ENCODE results near the gene ASIC4. TPM values are rescaled to one million over a fixed set of nuclear protein-coding genes. Genes with fewer than 3 reads are reported as not detected.

The ASIC4 gene
- total RNA-seq, 1 donor from 2014 or later = 0.55 TPM

DNA sequence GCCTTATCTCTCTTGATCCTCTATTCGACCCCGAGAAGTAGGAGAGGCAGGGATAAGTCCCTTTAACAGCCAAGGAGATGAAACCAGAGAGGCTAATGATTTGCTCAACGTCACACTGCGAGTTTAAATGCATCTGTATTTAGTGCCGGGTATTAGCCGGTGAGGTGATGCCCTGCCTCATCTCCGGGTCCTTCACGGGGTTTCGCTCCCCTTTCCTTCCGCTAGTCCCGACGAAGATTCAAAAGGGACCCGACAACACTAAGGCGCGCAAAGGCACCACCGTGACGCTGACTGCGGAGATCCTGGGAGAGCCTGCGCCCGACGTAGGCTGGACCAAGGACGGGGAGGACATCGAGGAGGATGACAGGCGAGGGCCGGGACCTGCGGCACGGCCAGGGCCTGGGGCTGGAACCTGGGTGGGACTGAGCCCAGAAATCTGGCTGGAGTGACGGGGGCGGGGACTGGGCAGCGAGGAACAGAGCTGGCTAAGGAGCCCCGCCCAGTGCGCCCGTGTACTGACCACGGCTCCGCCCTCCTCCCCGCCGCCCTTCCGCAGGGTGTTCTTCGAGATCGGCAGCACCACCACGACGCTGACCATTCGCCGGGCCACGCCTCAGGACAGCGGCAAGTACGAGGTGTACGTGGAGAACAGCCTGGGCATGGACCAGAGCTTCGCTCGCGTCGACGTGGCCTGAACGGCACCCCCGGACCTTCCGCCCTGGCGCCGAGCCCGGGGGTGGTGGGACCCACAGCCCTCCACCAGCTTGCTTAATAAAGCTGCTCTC, 16.6 kb upstream of the ASIC4 start:
- Histone ChIP-seq H3K27ac (peak overlapping the region; percentile 89), H3K36me3 (no peaks in the 10 kb centered on the region), H3K27me3 (peaks cover 46% of the 10 kb centered on the region), H3K4me1 (peaks cover 21% of the 10 kb centered on the region), H3K9me3 (no peaks in the 10 kb centered on the region), H3K4me3 (peak overlapping the region; percentile 90)
- TF ChIP-seq, protein P1, sequence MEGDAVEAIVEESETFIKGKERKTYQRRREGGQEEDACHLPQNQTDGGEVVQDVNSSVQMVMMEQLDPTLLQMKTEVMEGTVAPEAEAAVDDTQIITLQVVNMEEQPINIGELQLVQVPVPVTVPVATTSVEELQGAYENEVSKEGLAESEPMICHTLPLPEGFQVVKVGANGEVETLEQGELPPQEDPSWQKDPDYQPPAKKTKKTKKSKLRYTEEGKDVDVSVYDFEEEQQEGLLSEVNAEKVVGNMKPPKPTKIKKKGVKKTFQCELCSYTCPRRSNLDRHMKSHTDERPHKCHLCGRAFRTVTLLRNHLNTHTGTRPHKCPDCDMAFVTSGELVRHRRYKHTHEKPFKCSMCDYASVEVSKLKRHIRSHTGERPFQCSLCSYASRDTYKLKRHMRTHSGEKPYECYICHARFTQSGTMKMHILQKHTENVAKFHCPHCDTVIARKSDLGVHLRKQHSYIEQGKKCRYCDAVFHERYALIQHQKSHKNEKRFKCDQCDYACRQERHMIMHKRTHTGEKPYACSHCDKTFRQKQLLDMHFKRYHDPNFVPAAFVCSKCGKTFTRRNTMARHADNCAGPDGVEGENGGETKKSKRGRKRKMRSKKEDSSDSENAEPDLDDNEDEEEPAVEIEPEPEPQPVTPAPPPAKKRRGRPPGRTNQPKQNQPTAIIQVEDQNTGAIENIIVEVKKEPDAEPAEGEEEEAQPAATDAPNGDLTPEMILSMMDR (IDR thresholded peaks at IDR 0.05) = no peak
- intact Hi-C loops (cut with DNase I) = no loop called here
- peak; percentile 85 for ATAC-seq
- peak; percentile 96 for DNase-seq

DNA sequence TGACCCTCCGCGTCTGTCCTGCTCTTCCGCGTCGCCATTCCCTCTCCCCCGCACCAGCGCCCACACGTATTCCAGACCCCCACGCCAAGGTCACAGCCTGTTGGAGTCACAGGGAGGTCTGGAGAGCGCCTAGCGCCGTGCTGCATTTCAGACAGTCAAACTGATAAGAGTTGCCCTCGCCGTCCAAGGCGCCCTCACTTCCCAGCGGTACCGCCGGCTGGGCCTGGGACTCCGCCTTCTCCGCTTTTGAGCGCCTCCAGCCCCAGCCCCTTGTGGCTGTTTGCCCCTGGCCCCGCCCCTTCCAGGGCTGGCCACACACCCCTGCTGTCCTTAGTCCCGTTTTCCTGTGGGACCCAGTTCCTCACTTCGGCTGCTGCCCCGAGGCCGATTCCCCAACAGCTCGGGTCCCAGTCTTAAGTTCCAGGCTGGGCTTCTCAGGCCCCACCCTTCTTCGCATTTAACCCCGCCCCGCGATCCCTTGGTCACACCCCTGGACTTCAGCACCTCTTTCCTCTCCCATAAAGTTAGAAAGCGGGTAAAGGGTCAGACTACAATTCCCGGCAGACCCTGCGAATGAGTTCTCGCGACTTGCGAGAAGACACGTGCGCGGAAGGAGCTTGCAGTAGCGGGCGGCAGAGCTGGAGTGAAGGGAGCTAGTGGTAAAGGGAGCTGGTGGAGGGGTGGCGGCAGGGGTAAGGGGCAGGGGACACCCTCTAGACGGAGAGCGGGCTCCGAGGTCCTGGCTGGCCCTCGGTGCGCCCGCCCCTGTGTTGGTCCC, 15.8 kb upstream of the ASIC4 start, which contains the start of gene GMPPA:
Gene GMPPA, plus strand, starts transcription at position 612 of the 778 bp plus-strand sequence. CDS start 1,085 bp downstream, outside the sequence.
- Histone ChIP-seq H3K9me3 (no peaks in the 10 kb centered on the region), H3K4me1 (peaks cover 21% of the 10 kb centered on the region), H3K27ac (peak within 1 kb of the TSS; percentile 89), H3K4me3 (peak within 1 kb of the TSS; percentile 90), H3K36me3 (peaks cover 4% of the 10 kb centered on the region), H3K27me3 (peaks cover 38% of the 10 kb centered on the region)
- DNase-seq = peak; percentile 97
- ATAC-seq = peak; percentile 93
- intact Hi-C loops (cut with DNase I) = no loop called here
- TF ChIP-seq, protein P1 (IDR thresholded peaks at IDR 0.05) = no peak

- peaks cover 33% of the 10 kb centered on the region for H3K27me3 ChIP-seq
- intact Hi-C loops (cut with DNase I) = no loop called here
- no peaks in the 10 kb centered on the region for H3K9me3 ChIP-seq
- peaks cover 9% of the 10 kb centered on the region for H3K36me3 ChIP-seq
- H3K4me3 ChIP-seq = peak overlapping the region; percentile 90
- ATAC-seq (no peak), DNase-seq (no peak)
- TF ChIP-seq, protein P1 (IDR thresholded peaks at IDR 0.05) = no peak
- peak overlapping the region; percentile 89 for H3K27ac ChIP-seq
- H3K4me1 ChIP-seq = peaks cover 21% of the 10 kb centered on the region
Measured at GRCh38 chr2:219499058-219499307, 15.3 kb upstream of the ASIC4 start.

DNA sequence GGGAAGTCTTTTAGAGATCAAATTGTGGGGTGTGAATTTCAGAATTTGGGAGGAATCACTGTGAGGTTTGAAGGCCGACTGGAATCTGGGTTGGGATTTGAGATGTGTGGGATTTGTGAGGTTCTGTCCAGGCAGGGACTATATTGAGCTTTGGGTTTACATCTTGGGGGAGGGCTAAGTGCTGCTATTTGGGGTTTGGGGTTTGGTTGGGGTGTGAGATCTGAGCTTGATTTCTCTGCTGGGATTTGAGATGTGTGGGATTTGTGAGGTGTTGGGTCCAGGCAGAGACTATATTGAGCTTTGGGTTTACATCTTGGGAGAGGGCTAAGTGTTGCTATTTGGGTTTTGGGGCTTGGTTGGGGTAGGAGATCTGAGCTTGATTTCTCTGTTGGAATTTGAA, 14.7 kb upstream of the ASIC4 start:
- DNase-seq = no peak
- H3K27me3 ChIP-seq = peaks cover 27% of the 10 kb centered on the region
- intact Hi-C loops (cut with DNase I) = no loop called here
- peak overlapping the region; percentile 90 for H3K4me3 ChIP-seq
- no peak overlapping the region for H3K27ac ChIP-seq
- no peaks in the 10 kb centered on the region for H3K9me3 ChIP-seq
- TF ChIP-seq, protein P1 (IDR thresholded peaks at IDR 0.05) = no peak
- H3K4me1 ChIP-seq = peaks cover 21% of the 10 kb centered on the region
- no peak for ATAC-seq
- peaks cover 15% of the 10 kb centered on the region for H3K36me3 ChIP-seq

DNA sequence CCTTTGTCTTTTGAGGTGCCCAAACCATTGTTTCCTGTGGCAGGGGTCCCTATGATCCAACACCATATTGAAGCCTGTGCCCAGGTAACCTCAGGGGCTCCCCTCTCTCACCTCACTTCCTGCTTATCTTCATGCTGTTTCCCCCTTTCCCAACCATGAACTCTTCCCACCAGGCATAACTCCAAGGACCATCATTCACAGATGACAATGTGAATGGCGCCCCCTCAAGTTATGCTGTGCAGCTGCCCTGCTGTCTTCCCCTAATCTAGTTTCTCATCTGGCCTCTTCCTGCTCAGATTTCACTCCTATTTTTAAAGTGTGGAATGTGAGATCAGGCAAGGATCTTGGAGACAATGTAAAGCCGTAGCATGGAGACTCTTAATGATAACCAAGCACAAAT, 14.1 kb upstream of the ASIC4 start:
- TF ChIP-seq, protein P1 (IDR thresholded peaks at IDR 0.05) = no peak
- Histone ChIP-seq H3K27ac (no peak overlapping the region), H3K36me3 (peaks cover 15% of the 10 kb centered on the region), H3K4me3 (no peak overlapping the region), H3K27me3 (peaks cover 22% of the 10 kb centered on the region), H3K4me1 (peaks cover 21% of the 10 kb centered on the region), H3K9me3 (no peaks in the 10 kb centered on the region)
- intact Hi-C loops (cut with DNase I) = no loop called here
- no peak for DNase-seq
- no peak for ATAC-seq

Measured in upper lobe of right lung (tissue), 1 donor.